ENCODE measurements around the gene ZBP1. TPM values are rescaled to one million over a fixed set of nuclear protein-coding genes. Genes with fewer than 3 reads are reported as not detected.
A peak's percentile ranks its signal among the peaks of the same experiment; 100 is the strongest.

Gene ZBP1
- total RNA-seq, 1 experiment from 2014 or later, result not detected

DNA sequence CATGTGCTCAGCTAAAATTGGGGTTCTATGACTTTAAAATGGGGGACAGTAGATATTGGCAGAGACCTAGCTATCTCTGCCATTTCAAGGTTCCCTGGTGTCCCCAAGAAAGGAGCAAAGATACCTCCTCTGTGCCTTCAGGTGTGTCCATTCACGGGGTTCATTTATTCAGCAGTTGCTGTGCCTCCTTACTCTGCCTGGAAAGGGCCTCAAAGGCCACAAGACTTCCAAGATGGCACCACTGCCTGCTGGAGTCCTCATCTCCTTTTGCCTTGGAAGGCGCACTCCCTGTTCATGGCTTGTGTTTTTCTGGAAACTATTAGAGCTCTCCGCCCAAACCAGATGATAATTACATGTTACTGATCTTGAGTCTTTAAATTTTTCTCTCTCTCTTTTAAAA, 3.9 kb upstream of the ZBP1 start:
- H3K4me3 ChIP-seq (ENCODE audit: low read length), result no peak overlapping the region
- DNase-seq (no peak), ATAC-seq (no peak)
- H3K9ac ChIP-seq (ENCODE audit: low read length), result no peak overlapping the region
- no peaks in the 10 kb centered on the region for H4K20me1 ChIP-seq (ENCODE audit: low read length)
- no peaks in the 10 kb centered on the region for H3K27me3 ChIP-seq (ENCODE audit: low read length)
- intact Hi-C loops (cut with micrococcal nuclease), result loop anchor here (5.0 to 10.0 kb wide), 2 partner anchors 73 to 461 kb away; no protein-coding TSS in a partner anchor
- BruUV-seq (replicated peaks), result no TSS peak
- no peak for TF ChIP-seq EZH2phosphoT487 (IDR thresholded peaks at IDR 0.05; ENCODE audit: borderline replicate concordance, low read length)
- TF ChIP-seq EZH2 (IDR thresholded peaks at IDR 0.05; ENCODE audit: low read length, unreplicated experiment), result no peak
- TF ChIP-seq, protein P1, sequence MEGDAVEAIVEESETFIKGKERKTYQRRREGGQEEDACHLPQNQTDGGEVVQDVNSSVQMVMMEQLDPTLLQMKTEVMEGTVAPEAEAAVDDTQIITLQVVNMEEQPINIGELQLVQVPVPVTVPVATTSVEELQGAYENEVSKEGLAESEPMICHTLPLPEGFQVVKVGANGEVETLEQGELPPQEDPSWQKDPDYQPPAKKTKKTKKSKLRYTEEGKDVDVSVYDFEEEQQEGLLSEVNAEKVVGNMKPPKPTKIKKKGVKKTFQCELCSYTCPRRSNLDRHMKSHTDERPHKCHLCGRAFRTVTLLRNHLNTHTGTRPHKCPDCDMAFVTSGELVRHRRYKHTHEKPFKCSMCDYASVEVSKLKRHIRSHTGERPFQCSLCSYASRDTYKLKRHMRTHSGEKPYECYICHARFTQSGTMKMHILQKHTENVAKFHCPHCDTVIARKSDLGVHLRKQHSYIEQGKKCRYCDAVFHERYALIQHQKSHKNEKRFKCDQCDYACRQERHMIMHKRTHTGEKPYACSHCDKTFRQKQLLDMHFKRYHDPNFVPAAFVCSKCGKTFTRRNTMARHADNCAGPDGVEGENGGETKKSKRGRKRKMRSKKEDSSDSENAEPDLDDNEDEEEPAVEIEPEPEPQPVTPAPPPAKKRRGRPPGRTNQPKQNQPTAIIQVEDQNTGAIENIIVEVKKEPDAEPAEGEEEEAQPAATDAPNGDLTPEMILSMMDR (conservative IDR thresholded peaks at IDR 0.05; ENCODE audit: low read depth, low read length), result no peak
- H3F3A ChIP-seq (ENCODE audit: low read length, unreplicated experiment), result no peaks in the 10 kb centered on the region
- no peaks in the 10 kb centered on the region for H3K36me3 ChIP-seq (ENCODE audit: low read depth, low read length)
- no peaks in the 10 kb centered on the region for H3K9me3 ChIP-seq (ENCODE audit: low read length)
- no peak overlapping the region for H2AFZ ChIP-seq (ENCODE audit: low read length)
- POLR2A ChIA-PET (ENCODE audit: unreplicated experiment), result no interaction called here
- H3K79me2 ChIP-seq (ENCODE audit: low read length), result no peaks in the 10 kb centered on the region
- H3K27ac ChIP-seq (ENCODE audit: low read length), result no peak overlapping the region
- H3K9me2 ChIP-seq (replicated peaks; ENCODE audit: low read length), result no peaks in the 10 kb centered on the region
- CTCF ChIA-PET, result no interaction called here
- peaks cover 43% of the 10 kb centered on the region for H3K4me1 ChIP-seq (ENCODE audit: insufficient read depth, low read length)
- no peak overlapping the region for H3K4me2 ChIP-seq (ENCODE audit: low read length)

DNA sequence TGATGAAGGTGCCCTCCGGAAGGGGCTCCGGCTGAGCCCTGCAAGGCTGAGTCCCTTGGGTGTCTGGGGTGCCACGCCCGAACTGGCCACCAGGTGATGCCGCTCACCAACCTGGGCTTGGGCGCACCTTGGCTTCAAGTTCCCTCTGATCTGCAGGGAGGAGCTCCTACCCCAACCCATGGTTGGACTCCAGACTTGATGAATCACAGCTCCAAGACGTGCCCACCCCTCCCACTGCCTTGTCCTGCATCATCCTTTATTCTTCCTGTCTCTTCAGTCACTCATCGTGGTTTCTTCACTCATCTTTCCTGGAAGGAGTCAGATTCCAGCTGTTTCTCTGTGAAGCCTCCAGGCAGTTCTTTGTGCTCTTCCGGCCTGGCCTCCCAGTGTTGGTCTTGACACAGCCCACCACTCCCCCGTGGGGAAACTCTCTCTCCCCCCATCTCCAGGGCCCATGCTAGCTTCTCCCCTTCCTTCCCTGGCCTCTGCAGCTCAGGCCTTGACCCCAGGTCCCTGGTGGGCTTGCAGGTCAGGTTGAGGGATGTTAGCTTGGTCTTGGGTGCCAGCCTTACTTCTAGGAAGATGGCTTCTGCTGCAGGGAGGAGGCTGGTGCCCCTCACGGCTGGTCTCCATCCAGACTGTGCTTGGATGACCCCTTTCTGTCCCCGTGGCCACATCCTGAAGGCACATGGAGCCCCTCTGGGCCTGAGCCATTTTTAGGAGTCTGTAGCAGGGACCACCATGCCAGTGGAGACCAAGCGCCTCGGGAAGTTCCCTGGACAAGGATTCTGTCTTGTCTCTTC, 2.6 kb upstream of the ZBP1 start:
- no TSS peak for BruUV-seq (replicated peaks)
- no peaks in the 10 kb centered on the region for H3K9me2 ChIP-seq (replicated peaks; ENCODE audit: low read length)
- no peaks in the 10 kb centered on the region for H3K27me3 ChIP-seq (ENCODE audit: low read length)
- peak overlapping the region; percentile 35 for H3K27ac ChIP-seq (ENCODE audit: low read length)
- H3K4me1 ChIP-seq (ENCODE audit: insufficient read depth, low read length), result peaks cover 50% of the 10 kb centered on the region
- peak; percentile 99 for DNase-seq
- H2AFZ ChIP-seq (ENCODE audit: low read length), result peak overlapping the region; percentile 17; the same call in 1 of the 2 replicates
- no peaks in the 10 kb centered on the region for H3K9me3 ChIP-seq (ENCODE audit: low read length)
- POLR2A ChIA-PET (ENCODE audit: unreplicated experiment), result interaction anchor here (0.6 kb wide), 1 partner anchor 510 kb away, joined by 6 read pairs; no protein-coding TSS in a partner anchor
- TF ChIP-seq, protein P1 (conservative IDR thresholded peaks at IDR 0.05; ENCODE audit: low read depth, low read length), result peak; percentile 99
- TF ChIP-seq EZH2phosphoT487 (IDR thresholded peaks at IDR 0.05; ENCODE audit: borderline replicate concordance, low read length), result no peak
- H3K9ac ChIP-seq (ENCODE audit: low read length), result no peak overlapping the region
- CTCF ChIA-PET, result interaction anchor here (0.6 to 1.1 kb wide), 16 partner anchors 21 to 590 kb away, joined by 3 to 9 read pairs (median 4); no protein-coding TSS in a partner anchor
- 0 out of 2 replicates have a peak overlapping the region, but pooled peaks have one; percentile 5 for H3K4me3 ChIP-seq (ENCODE audit: low read length)
- ATAC-seq, result peak; percentile 67
- no peaks in the 10 kb centered on the region for H3F3A ChIP-seq (ENCODE audit: low read length, unreplicated experiment)
- no peaks in the 10 kb centered on the region for H3K36me3 ChIP-seq (ENCODE audit: low read depth, low read length)
- H3K79me2 ChIP-seq (ENCODE audit: low read length), result no peaks in the 10 kb centered on the region
- no peaks in the 10 kb centered on the region for H4K20me1 ChIP-seq (ENCODE audit: low read length)
- peak overlapping the region; percentile 47 for H3K4me2 ChIP-seq (ENCODE audit: low read length)
- intact Hi-C loops (cut with micrococcal nuclease), result loop anchor here (1.0 to 10.0 kb wide), 4 partner anchors 75 to 587 kb away; no protein-coding TSS in a partner anchor

DNA sequence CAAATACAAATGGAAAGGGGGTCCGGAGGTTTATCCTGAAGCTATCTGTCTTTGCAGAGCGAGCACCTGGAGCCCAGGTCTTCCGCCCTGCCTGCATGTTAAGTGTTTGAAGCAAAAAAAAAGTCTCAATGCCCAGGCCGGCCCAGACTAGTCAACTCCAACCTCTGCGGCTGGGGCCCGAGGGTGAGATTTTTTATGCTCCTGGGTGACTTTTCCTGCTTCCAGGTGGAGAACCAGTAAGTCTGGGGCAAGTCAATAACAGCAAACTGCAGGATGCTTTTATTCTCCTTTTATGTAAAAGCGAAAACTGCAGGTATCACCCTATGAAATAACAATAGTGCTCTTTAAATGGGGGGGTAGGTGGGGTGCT, 2.0 kb upstream of the ZBP1 start:
- Histone ChIP-seq H3F3A (ENCODE audit: low read length, unreplicated experiment) (no peaks in the 10 kb centered on the region), H3K36me3 (ENCODE audit: low read depth, low read length) (no peaks in the 10 kb centered on the region), H3K79me2 (ENCODE audit: low read length) (no peaks in the 10 kb centered on the region), H3K4me3 (ENCODE audit: low read length) (0 out of 2 replicates have a peak overlapping the region, but pooled peaks have one; percentile 5), H2AFZ (ENCODE audit: low read length) (peak overlapping the region; percentile 17; the same call in 1 of the 2 replicates), H3K9me3 (ENCODE audit: low read length) (no peaks in the 10 kb centered on the region), H3K4me1 (ENCODE audit: insufficient read depth, low read length) (peaks cover 51% of the 10 kb centered on the region), H3K27me3 (ENCODE audit: low read length) (no peaks in the 10 kb centered on the region), H4K20me1 (ENCODE audit: low read length) (no peaks in the 10 kb centered on the region), H3K9me2 (replicated peaks; ENCODE audit: low read length) (no peaks in the 10 kb centered on the region), H3K4me2 (ENCODE audit: low read length) (peak overlapping the region; percentile 47), H3K27ac (ENCODE audit: low read length) (peak overlapping the region; percentile 16), H3K9ac (ENCODE audit: low read length) (no peak overlapping the region)
- BruUV-seq (replicated peaks), result no TSS peak
- no peak for ATAC-seq
- ChIA-PET POLR2A (ENCODE audit: unreplicated experiment) (no interaction called here), CTCF (interaction anchor here (0.7 to 1.1 kb wide), 6 partner anchors 29 to 560 kb away, joined by 4 to 6 read pairs (median 5); no protein-coding TSS in a partner anchor)
- intact Hi-C loops (cut with micrococcal nuclease), result loop anchor here (1.0 to 10.0 kb wide), 4 partner anchors 75 to 587 kb away; no protein-coding TSS in a partner anchor
- TF ChIP-seq, protein P1 (conservative IDR thresholded peaks at IDR 0.05; ENCODE audit: low read depth, low read length), result no peak
- TF ChIP-seq EZH2phosphoT487 (IDR thresholded peaks at IDR 0.05; ENCODE audit: borderline replicate concordance, low read length) (no peak), EZH2 (IDR thresholded peaks at IDR 0.05; ENCODE audit: low read length, unreplicated experiment) (no peak)
- no peak for DNase-seq
